NCI-H774 (cell line): ENCODE results near the gene LPIN1.

Experiments used
- DNase-seq: peaks from one replicate; lab custom pipeline; 2025; lab: John Stamatoyannopoulos, UW

LPIN1 gene

DNA sequence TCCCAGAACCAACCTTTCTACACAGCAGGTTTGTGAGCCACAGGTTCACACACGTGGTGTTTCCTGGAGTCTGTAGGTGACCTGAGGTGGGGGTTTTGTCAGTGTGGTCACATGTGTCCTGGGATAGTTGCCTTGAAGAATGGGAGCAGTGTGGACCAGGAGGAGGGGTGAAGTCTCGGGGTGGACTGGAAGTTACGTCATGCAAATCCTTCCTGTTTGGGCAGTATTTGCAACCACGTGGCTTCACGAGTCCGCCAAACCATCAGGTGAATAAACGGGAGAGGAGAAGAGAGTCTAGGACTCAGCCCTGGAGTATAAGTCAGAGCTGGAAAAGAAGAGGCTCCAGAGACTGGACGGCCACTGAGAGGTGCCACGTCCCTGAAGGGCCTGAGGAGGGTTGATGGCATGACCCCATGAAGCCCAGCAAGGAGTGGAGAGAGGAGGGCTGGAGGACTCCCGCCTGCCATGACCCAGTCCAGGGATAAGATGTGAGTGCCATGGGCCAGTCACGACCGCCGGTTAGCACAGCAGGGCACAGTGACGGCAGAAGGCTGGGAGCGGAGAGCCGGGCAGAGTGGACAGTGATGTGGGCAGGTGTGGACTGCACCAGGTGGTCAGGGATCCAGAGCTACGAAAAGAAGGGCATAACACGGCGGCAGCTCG, 16.5 kb downstream of the LPIN1 start:
- DNase-seq, result no peak

DNA sequence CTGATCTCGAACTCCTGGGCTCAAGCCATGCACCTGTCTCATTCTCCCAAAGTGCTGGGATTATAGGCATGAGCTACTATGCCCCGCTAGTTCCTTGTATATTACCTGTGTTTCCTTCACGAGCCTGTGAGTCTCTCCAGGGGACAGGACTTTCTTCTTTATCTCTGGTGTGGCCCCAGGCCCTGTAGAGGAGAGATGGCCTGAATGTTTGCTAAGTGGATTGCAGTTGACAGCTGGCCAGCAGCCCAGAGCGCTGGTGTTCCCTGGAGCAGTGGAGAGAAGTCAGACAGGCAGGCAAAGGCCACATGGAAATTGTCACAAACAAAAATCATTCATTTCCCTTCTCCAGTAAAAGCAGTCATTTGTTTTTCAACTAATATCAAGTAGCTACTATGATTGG, 17.9 kb downstream of the LPIN1 start:
- DNase-seq, result no peak

DNA sequence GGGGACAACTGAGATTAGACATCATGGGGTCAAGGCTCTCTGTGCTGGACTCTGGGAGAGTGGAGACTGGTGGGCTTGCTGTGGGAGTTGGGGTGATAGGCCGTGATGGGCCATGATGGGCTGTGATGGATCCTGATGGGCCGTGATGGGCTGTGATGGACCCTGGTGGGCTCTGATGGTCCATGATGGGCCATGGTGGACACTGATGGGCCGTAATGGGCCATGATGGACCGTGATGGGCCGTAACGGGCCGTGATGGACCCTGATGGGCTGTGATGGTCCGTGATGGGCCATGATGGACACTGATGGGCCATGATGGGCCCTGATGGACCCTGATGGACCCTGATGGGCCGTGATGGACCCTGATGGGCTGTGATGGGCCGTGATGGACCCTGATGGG, 18.5 kb downstream of the LPIN1 start:
- DNase-seq, result no peak

DNA sequence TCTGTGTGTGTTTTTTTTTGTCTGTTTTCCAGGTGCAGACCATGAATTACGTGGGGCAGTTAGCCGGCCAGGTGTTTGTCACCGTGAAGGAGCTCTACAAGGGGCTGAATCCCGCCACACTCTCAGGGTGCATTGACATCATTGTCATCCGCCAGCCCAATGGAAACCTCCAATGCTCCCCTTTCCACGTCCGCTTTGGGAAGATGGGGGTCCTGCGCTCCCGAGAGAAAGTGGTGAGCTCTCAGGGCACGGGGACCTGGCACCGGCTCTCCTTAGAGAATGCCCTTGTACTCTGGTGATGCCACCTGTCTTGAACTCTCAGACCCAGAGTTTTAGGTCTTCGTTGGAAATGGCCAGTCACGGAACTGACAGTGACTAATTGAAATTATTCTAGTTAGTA, 19.1 kb downstream of the LPIN1 start:
- DNase-seq, result no peak

DNA sequence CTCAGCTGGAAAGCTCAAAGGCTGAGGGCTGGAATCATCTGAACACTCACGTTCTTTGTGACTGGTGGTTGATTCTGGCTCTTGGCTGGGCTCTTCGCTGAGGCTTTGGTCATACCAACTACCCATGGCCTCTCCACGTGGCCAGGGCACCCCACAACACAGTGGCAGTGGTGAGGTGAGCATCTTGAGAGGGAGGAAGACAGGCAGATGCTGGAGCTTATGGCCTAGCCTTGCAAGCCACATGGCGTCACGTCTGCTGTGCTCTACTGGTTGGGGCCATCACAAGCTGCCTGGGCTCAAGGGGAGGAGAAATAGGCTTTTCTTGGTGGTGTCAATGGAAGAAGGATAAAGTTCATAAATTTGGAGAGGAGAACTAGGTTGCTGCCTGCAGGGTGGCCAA, 19.6 kb downstream of the LPIN1 start:
- DNase-seq, result no peak

DNA sequence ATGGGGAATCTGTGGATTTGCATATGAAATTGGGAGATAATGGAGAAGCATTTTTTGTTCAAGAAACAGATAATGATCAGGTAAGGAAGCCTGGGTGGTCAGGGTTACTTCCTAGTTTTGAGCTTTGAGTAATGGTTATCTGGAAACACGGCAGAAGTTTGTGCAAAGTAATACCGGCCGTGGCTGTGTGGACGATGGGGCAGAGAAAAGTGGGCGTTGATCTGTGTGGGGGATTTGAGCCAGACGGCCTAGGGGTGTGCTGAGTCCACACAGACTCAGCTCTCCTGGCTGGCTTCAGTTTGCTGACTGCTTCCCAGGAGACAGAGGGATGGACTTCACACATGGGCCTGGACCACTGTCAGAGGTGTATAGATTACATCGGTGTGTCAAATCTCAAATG, 21.3 kb downstream of the LPIN1 start:
- DNase-seq, result no peak

DNA sequence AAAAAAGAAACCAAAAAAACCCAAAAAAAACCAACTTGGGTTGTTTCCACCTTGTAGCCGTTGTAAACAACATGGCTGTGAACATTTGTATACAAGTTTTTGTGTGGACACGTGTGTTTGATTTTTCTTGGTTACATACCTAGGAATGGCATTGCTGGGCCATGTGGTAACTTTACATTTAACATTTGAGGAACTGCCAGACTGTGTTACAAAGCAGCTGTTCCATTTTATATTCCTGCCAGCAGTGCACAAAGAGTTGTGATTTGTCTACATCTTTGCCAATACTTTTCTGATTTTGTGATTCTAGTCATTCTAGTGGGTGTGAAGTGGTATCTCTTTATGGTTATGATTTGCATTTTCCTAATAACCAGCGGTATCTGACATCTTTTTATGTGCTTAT, 22.5 kb downstream of the LPIN1 start:
- no peak for DNase-seq

DNA sequence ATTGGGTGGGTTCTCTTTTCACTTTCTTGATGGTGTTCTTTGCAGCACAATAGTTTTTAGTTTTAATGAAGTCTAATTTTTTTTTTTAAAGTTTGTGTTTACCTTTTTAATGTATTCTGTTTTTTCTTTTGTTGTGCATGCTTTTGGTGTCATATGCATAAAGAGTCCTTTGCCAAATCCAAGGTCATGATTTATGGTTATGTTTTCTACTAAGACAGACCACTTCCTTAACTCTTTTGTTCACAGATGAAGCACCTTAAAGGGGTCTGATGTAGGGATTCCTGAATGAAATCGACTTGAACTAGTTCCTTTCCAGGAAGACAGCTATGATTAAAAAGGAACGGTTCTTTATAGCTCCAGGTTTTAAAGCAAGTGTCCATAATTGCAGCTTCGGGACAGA, 23.1 kb downstream of the LPIN1 start:
- no peak for DNase-seq

DNA sequence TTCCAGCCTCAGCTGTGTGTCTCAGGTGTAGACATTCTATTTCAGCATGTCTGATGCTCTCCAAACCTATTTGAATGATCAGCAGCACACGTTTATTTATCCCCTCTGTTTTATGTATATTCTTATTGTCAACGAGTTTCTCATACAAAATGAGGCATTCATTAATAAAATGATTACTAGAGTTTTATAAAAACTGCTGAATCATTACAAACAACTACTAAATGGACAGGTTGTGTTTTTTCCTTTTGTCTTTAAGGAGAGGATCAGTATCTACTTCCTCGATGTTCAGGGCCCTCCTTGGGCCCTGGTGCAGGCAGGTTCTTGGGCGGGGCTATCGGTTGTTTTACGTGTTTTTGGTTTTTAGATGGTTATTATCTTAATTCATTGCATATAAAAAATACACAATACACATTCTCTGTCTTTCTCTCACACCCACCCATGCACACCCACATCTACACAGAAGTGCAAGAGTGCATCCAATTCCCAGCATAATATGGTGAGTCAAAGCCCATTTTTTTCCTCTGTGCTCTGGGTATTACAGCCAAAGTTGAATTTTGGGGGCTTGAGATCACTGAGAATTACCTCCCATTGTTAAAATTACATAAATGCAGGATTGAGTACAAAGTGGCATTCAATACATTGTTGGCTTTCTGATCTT, 24.2 kb downstream of the LPIN1 start:
- DNase-seq, result no peak

DNA sequence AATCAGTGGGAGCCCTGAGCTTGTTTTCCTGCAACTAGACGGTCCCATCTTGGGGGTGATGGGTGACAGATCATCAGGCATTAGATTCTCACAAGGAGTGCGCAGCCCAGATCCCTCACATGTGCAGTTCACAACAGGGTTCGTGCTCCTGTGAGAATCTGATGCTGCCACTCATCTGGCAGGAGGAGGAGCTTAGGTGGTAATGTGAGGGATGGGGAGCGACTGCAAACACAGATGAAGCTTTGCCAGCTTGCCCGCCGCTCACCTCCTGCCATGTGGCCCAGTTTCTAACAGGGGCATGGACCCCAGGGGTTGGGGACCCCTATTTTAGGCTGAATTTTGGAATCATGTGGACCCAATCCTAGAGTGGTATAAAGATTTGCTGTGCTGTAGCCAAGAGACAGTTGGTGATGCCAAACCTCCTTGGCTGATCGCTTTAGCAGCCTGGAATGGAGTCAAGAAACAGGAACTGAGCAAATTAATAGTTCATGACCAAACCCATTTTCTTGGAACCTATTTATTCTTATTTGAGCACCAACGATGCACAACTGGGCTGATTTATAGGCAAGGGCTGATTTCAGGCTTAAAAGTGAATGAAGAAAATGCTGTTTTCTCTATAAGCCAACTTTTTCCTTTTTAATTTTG, 25.7 kb downstream of the LPIN1 start:
- DNase-seq, result no peak

DNA sequence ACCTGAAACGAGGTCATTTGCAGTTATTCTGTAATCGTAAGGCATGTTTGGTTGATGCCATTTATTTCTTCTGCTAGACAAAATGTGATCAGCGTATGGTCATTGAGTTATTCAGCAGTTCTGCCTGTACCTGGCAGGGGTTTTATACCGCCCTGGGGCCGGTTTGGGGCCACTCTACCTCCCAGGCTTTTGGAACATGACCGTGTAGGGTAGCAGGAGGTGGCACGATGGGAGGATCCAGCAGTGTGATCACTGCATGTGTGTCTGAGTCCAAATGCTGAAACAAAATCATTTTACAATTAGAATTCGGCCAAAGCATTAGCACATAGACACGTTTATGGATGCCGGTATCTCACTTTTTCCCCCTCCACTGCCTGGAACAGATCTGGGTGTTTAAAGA, 26.7 kb downstream of the LPIN1 start:
- no peak for DNase-seq

DNA sequence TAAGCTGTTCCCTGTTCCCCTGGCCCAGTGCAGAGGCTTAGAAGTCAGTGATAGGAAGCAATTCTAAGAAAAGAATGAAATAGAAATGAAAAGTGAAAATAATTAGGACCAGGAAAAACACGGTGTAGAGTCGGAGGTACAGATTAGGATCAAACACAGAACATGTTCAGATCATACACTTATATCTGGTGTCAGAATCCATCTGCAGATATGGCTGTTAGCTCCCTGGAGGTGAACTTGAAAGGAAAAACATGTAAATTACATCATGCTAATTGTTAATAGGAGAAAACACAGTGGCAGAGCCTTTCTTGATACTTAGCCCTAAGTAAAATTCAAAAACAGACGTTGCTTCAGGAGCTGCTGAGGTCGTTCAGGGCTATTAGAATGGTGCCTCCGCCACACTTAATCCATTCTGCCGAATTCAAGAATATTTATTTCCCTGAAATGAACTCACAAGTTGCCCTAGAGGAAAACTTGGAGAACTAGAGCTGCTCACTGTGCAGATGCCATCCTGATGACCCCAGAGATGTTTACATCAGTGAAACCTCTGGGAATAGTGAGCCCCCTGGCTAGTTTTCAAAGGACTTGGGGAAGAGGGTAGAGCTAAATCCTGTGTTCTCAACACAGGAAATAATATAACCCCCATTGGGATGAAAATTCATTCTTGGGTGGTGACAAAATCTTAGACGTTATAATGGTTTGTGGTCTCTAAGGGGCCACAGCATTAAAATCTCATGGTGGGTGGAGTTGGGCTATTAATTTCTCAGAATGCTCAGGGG, 27.5 kb downstream of the LPIN1 start:
- no peak for DNase-seq

DNA sequence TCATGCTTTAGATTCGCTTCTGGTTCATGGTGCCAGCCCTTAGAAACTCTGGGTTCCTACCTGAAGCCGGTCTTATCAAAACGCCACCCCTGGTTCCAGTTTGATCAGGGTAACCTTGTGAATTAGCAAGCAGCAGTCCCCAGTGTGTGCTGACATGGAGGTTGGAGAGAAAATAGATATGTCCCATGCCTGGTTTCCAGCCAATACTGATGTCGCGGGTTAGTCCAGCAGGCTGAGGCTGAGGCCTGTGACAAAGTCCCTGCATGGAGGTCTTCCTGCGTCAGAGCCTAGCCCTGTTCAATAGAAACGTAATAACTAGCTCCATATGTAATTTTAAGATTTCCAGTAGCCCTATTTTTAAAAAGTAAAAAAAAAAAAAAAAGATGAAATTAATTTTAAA, 28.2 kb downstream of the LPIN1 start:
- no peak for DNase-seq

DNA sequence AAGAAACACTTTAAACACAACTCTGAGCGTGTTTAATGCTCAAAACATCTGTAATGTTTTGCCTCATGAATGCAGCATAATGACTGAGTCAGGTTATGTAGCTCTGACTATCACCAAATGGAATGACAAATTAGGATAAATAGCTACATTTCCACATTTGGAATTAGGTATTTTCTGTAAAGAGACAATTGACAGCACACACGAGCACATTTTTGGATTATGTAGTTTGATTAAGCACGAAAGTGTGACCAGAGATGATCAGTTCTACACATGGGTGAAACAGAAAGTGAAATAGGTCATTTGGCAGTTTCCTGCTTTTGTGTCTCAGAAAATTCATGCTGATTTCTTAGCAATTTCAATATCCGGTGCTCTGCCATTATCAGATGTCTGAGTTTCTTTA, 29.0 kb downstream of the LPIN1 start:
- no peak for DNase-seq

DNA sequence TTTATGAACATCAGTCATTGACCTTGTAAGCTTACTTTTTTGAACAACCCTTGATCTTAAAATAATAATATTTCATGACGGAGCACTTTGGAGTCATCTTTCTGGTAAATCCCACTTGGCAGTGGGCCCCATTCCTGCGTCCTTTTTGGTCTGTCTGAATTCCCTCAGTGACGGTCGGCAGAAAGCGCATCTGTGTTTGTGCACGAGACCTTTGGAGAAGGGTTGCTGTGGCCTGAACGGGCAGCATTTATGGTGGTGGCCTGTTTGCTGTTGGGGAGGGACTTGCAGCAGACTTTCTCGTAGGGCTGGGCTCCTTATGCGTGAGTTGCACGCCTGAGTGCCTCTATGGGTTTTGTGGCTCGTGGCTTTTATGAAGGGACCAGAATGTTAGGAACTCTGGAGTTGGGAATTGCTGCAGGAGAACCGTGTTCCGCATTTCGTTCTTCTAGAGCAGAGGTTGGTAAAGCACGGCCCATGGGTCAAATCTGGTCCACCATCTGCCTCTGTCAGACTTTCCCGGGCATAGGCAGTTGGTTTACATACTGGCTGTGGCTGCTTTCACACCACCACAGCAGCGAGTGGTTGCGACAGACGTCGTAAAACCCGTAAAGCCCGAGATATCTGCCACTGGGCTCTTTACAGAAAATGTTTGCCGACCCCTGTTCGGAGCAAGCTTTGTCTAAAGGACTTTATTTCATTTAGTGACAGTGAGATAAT, 30.8 kb downstream of the LPIN1 start:
- DNase-seq, result no peak

DNA sequence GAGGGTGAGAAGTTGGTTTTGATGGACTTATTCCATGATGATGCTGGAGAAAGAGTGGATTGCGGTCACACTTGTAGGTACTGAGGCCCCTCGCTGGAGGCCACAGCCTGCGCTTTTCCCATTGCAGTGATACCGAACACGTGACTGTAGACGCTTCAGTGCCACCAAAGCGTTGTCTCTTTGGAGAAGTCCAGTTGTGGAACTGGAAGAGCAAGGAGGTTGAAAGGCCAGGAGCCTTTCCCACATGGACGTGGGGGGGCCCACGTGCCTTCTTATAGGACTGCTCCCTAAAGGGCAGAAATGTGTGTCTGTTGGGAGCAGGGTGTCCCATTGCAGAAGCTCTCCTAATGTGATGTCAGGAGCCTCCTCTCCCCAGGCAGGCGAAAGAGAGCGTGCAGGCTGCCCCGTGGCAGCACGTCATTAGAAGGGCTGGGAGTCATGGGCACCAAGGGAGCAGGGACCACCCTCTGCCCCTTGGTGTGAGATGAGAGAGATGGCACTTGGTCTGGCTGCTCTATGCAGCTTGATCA, 31.5 kb downstream of the LPIN1 start:
- no peak for DNase-seq

DNA sequence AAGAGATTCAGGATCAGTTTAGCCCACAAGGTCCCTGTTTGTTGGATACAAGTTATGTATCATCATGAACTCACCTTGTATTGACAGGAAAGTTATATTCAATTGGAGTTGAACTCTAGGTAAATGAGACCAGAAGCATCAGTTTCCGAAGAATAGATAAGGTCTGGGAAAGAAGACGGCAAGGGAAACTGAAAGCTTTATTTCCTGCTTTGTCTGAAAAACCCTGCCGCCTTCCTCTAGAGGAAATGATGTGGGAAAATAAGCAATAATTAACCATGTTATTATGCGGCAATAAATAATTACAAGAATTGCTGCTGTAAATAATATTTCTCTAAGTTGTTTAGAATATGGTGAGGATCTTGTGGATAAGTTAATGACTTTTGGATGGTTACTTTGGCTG, 32.0 kb downstream of the LPIN1 start:
- DNase-seq, result no peak

DNA sequence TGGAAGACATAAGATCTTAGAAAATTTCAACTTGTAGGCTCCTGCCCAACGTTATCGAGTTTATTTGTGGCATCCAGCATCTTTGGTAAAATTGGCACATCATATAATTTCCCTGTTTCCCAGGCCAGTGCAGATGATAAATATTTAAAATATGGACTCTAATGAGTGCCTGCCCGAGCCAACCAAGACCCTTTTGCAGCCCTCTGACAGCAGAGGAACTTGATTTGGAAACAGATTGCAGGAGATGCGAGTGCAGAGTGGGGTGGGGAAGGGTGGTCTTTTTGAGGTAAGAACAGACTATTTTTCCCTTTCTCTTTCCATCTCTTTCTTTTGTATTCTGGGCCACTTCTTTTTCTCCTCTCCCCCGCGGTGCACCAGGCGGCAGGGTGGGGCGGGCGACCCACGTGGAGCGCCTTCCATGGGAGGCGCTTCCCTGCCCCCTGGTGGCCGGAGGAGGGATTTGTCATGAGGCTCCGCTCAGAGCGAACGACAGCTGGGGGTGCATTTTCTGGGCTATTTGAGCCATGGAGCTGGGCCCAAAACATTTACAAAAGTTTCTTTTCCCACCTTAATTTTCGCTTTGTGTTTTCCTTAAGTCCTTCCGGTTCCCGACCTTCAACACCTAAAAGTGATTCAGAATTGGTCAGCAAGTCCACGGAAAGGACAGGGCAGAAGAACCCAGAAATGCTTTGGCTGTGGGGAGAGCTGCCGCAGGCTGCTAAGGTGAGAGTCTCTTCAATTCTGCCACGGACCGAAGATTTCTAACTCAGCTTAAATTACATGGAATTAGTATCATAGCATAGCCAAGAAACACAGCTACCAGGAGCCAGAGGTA, 32.7 kb downstream of the LPIN1 start:
- peak; percentile 53 for DNase-seq

DNA sequence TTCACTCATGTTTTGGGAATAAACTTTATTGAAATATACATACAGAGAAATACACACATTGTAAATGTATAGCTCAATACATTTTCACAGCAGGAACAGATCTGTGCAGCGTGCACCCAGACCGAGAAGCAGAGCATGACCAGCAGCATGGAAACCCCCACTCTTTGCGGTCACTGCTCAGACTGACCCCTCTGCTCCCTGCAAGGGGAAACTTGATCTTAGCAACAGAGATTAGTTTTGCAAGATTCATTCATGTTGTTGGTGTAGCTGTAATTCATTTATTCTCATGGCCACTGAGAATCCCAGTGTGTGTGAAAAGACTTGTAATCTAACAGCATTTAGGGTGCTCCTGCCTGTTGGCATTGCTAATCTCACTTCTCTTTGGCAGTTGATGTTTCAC, 35.2 kb downstream of the LPIN1 start:
- DNase-seq, result no peak

DNA sequence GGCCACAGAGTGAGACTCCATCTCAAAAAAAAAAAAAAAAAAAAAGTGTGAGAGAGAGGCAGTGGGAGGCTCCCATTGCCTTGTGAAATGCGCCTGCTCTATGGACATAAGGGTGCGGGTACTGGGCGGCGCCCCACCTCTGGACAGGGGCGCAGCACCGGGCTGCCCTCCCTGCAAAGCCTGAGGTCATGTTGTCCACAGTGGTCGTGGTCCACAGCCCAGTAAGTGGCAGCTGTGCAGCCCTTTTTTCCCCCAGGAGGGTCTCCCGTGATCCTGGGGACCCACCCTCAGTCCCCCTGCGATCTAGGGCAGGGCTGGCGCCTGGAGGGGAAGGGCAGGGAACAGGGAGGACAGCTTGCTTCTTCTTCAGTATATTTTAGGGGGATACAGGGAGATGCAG, 37.8 kb downstream of the LPIN1 start:
- DNase-seq, result no peak
